ENCODE results near the gene OST4.

DNA sequence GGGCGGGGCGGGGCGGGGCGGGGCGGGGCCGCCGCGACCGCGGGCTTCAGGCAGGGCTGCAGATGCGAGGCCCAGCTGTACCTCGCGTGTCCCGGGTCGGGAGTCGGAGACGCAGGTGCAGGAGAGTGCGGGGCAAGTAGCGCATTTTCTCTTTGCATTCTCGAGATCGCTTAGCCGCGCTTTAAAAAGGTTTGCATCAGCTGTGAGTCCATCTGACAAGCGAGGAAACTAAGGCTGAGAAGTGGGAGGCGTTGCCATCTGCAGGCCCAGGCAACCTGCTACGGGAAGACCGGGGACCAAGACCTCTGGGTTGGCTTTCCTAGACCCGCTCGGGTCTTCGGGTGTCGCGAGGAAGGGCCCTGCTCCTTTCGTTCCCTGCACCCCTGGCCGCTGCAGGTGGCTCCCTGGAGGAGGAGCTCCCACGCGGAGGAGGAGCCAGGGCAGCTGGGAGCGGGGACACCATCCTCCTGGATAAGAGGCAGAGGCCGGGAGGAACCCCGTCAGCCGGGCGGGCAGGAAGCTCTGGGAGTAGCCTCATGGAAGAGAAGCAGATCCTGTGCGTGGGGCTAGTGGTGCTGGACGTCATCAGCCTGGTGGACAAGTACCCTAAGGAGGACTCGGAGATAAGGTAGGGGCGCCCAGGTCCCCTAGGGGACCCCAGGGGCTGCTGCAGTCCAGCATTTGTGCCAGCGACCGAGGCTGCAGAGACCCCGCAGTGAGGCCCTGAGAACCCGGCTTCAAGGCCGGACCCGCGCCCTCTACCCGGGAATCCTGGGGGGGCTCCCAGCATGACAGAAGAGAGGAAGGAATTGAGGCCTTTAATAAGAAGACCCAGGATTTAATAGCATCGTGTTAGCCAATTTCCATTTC is 15.5 kb upstream of the OST4 start, which contains the start of gene KHK:
- peak; percentile 5; the same call in 1 of the 2 replicates for TF ChIP-seq TAF1 (IDR thresholded peaks at IDR 0.05; ENCODE audit: low read depth)
- no peak for TF ChIP-seq EP300 (IDR thresholded peaks at IDR 0.05; ENCODE audit: borderline replicate concordance)
- TF ChIP-seq TCF12 (IDR thresholded peaks at IDR 0.05; ENCODE audit: low read depth): no peak
- TF ChIP-seq, protein P1, sequence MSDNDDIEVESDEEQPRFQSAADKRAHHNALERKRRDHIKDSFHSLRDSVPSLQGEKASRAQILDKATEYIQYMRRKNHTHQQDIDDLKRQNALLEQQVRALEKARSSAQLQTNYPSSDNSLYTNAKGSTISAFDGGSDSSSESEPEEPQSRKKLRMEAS (IDR thresholded peaks at IDR 0.05): peak; percentile 53; the same call in 1 of the 2 replicates
- TF ChIP-seq CEBPB (IDR thresholded peaks at IDR 0.05): no peak
- no peak for TF ChIP-seq YY1 (IDR thresholded peaks at IDR 0.05; ENCODE audit: low read depth)
- no peak for TF ChIP-seq EGR1 (IDR thresholded peaks at IDR 0.05)
- no peak for TF ChIP-seq ZBTB7A (IDR thresholded peaks at IDR 0.05; ENCODE audit: low read depth)
- no peak for TF ChIP-seq FOXM1 (IDR thresholded peaks at IDR 0.05; ENCODE audit: borderline replicate concordance, low read depth)
- no peak for TF ChIP-seq TEAD4 (IDR thresholded peaks at IDR 0.05)
- TF ChIP-seq, protein P2, sequence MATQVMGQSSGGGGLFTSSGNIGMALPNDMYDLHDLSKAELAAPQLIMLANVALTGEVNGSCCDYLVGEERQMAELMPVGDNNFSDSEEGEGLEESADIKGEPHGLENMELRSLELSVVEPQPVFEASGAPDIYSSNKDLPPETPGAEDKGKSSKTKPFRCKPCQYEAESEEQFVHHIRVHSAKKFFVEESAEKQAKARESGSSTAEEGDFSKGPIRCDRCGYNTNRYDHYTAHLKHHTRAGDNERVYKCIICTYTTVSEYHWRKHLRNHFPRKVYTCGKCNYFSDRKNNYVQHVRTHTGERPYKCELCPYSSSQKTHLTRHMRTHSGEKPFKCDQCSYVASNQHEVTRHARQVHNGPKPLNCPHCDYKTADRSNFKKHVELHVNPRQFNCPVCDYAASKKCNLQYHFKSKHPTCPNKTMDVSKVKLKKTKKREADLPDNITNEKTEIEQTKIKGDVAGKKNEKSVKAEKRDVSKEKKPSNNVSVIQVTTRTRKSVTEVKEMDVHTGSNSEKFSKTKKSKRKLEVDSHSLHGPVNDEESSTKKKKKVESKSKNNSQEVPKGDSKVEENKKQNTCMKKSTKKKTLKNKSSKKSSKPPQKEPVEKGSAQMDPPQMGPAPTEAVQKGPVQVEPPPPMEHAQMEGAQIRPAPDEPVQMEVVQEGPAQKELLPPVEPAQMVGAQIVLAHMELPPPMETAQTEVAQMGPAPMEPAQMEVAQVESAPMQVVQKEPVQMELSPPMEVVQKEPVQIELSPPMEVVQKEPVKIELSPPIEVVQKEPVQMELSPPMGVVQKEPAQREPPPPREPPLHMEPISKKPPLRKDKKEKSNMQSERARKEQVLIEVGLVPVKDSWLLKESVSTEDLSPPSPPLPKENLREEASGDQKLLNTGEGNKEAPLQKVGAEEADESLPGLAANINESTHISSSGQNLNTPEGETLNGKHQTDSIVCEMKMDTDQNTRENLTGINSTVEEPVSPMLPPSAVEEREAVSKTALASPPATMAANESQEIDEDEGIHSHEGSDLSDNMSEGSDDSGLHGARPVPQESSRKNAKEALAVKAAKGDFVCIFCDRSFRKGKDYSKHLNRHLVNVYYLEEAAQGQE (IDR thresholded peaks at IDR 0.05; ENCODE audit: low read depth): no peak
- TF ChIP-seq CREB1 (IDR thresholded peaks at IDR 0.05; ENCODE audit: low read depth): no peak
